ENCODE results near the gene IFI35.

GRCh38 chr17:43019418-43019817 lies 12.8 kb downstream of the IFI35 start:
- no peak for TF ChIP-seq CREB5 (CRISPR knock-in tag; IDR thresholded peaks at IDR 0.05; ENCODE audit: low read depth)
- TF ChIP-seq ZNF8 (CRISPR knock-in tag; IDR thresholded peaks at IDR 0.05) = no peak
- no peak for TF ChIP-seq PATZ1 (CRISPR knock-in tag; IDR thresholded peaks at IDR 0.05; ENCODE audit: borderline replicate concordance)
- no peak for TF ChIP-seq PPARA (CRISPR knock-in tag; IDR thresholded peaks at IDR 0.05; ENCODE audit: borderline replicate concordance)
- no peak for TF ChIP-seq TOX (CRISPR knock-in tag; IDR thresholded peaks at IDR 0.05; ENCODE audit: borderline replicate concordance)
- TF ChIP-seq POU6F1 (CRISPR knock-in tag; IDR thresholded peaks at IDR 0.05; ENCODE audit: borderline replicate concordance, low read depth) = no peak
- TF ChIP-seq ZNF565 (CRISPR knock-in tag; conservative IDR thresholded peaks at IDR 0.05; ENCODE audit: low read depth) = no peak
- TF ChIP-seq ZFP30 (CRISPR knock-in tag; IDR thresholded peaks at IDR 0.05) = no peak
- TF ChIP-seq ZFP3 (CRISPR knock-in tag; IDR thresholded peaks at IDR 0.05) = no peak
- TF ChIP-seq ARNTL (CRISPR knock-in tag; IDR thresholded peaks at IDR 0.05; ENCODE audit: borderline replicate concordance, low read depth) = no peak
- TF ChIP-seq ISL1 (CRISPR knock-in tag; IDR thresholded peaks at IDR 0.05) = no peak
- TF ChIP-seq SNAI2 (CRISPR knock-in tag; IDR thresholded peaks at IDR 0.05) = no peak

Measured in SK-N-SH treated with all-trans-retinoic acid at 6 μM for 48 hours (cell line).